Transverse colon (tissue), 4 donors: ENCODE measurements around the gene ART1.

Experiments
- POLR2AphosphoS5 ChIP-seq, 3 donors: sonication (generic); formaldehyde crosslinking; IDR thresholded peaks; one replicate each; pipeline ENCODE4 v1.6.1; 2016; ENCODE audit warnings: antibody characterized with exemption in 3 of 3
- TF ChIP-seq, protein P1 (sequence below), 5 experiments: fragments of 200-600 bp in 3 of 5; fragments of 450-650 bp in 2 of 5; sonication (generic) in 3 of 5; IDR thresholded peaks; 1 replicate in 2 of 5; 2 replicates in 3 of 5; pipeline ENCODE4 v1.5.1; 2016 to 2017; ENCODE audit warnings: antibody characterized with exemption in 5 of 5, inconsistent platforms in 3 of 5, mild to moderate bottlenecking in 2 of 5, moderate library complexity in 1 of 5

GRCh38 chr11:3614742-3615171 is 30.2 kb upstream of the ART1 start:
- TF ChIP-seq, protein P1, sequence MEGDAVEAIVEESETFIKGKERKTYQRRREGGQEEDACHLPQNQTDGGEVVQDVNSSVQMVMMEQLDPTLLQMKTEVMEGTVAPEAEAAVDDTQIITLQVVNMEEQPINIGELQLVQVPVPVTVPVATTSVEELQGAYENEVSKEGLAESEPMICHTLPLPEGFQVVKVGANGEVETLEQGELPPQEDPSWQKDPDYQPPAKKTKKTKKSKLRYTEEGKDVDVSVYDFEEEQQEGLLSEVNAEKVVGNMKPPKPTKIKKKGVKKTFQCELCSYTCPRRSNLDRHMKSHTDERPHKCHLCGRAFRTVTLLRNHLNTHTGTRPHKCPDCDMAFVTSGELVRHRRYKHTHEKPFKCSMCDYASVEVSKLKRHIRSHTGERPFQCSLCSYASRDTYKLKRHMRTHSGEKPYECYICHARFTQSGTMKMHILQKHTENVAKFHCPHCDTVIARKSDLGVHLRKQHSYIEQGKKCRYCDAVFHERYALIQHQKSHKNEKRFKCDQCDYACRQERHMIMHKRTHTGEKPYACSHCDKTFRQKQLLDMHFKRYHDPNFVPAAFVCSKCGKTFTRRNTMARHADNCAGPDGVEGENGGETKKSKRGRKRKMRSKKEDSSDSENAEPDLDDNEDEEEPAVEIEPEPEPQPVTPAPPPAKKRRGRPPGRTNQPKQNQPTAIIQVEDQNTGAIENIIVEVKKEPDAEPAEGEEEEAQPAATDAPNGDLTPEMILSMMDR (IDR thresholded peaks at IDR 0.05) = no peak
- no peak for TF ChIP-seq POLR2AphosphoS5 (IDR thresholded peaks at IDR 0.05)
